WTC11 (cell line): ENCODE measurements around the gene CAPN9. TPM values are rescaled to one million over a fixed set of nuclear protein-coding genes. Genes with fewer than 3 reads are reported as not detected.

ENCODE experiments used
- ATAC-seq: fragments of 200-7000 bp; cut with Tn5 transposase; 2 replicates; pipeline ENCODE4 v1.10.0; 2021; ENCODE audit warnings: mild to moderate bottlenecking, moderate library complexity
- CTCF ChIA-PET: fragments of 300-600 bp; sonication (Branson Sonifier 250); formaldehyde crosslinking; loops from one replicate; lab custom pipeline; 2021; ENCODE audit warnings: antibody characterized with exemption; lab: Charles Lee
- POLR2A ChIA-PET: fragments of 350-600 bp; sonication (Branson Sonifier 250); formaldehyde crosslinking; loops from one replicate; lab custom pipeline; 2021; ENCODE audit warnings: antibody characterized with exemption; lab: Charles Lee
- DNase-seq: peaks from one replicate; pipeline ENCODE4 v3.0.0; 2021; ENCODE audit warnings: low spot score
- H3K27ac Mint-ChIP-seq: 2 replicates; pipeline ENCODE4 v1.8.0; 2021; ENCODE audit warnings: mixed read lengths
- H3K27me3 Mint-ChIP-seq: 2 replicates; pipeline ENCODE4 v1.8.0; 2021; ENCODE audit warnings: low read depth, mild to moderate bottlenecking, moderate library complexity, mixed read lengths
- H3K36me3 Mint-ChIP-seq: 2 replicates; pipeline ENCODE4 v1.8.0; 2021; ENCODE audit warnings: mixed read lengths
- H3K4me1 Mint-ChIP-seq: 2 replicates; pipeline ENCODE4 v1.8.0; 2022; ENCODE audit warnings: mixed read lengths
- H3K4me3 Mint-ChIP-seq: 2 replicates; pipeline ENCODE4 v1.8.0; 2021; ENCODE audit warnings: mild to moderate bottlenecking, moderate library complexity, mixed read lengths
- H3K9me3 Mint-ChIP-seq: 2 replicates; pipeline ENCODE4 v1.8.0; 2021; ENCODE audit warnings: mixed read lengths
- E2F5 ChIP-seq: sonication (generic); formaldehyde crosslinking; IDR thresholded peaks from 2 replicates; pipeline ENCODE4 v1.8.1; 2022; ENCODE audit warnings: mild to moderate bottlenecking, moderate library complexity, missing genetic modification reagents
- ETV6 ChIP-seq: sonication (generic); formaldehyde crosslinking; IDR thresholded peaks from 2 replicates; pipeline ENCODE4 v1.8.1; 2022; ENCODE audit warnings: mild to moderate bottlenecking, missing genetic modification reagents
- FOXJ3 ChIP-seq: sonication (generic); formaldehyde crosslinking; IDR thresholded peaks from 2 replicates; pipeline ENCODE4 v1.9.0; 2021; ENCODE audit warnings: missing genetic modification reagents, mild to moderate bottlenecking, borderline replicate concordance
- FOXP4 ChIP-seq: sonication (generic); formaldehyde crosslinking; IDR thresholded peaks from 2 replicates; pipeline ENCODE4 v1.8.0; 2022; ENCODE audit warnings: mild to moderate bottlenecking, missing genetic modification reagents
- JUN ChIP-seq: sonication (generic); formaldehyde crosslinking; IDR thresholded peaks from 2 replicates; pipeline ENCODE4 v1.8.0; 2023; ENCODE audit warnings: mild to moderate bottlenecking, missing genetic modification reagents
- KAT7 ChIP-seq: sonication (generic); formaldehyde crosslinking; IDR thresholded peaks from 2 replicates; pipeline ENCODE4 v1.8.1; 2023; ENCODE audit warnings: missing genetic modification reagents, mild to moderate bottlenecking, borderline replicate concordance
- MLX ChIP-seq: sonication (generic); formaldehyde crosslinking; IDR thresholded peaks from 2 replicates; pipeline ENCODE4 v1.8.1; 2023; ENCODE audit warnings: mild to moderate bottlenecking, missing genetic modification reagents, moderate library complexity
- MXD4 ChIP-seq: fragments of 250-450 bp; sonication (Bioruptor Pico); IDR thresholded peaks from 2 replicates; pipeline ENCODE4 v1.8.0; 2021; ENCODE audit warnings: mild to moderate bottlenecking, moderate library complexity, borderline replicate concordance
- NFYB ChIP-seq: sonication (generic); formaldehyde crosslinking; conservative IDR thresholded peaks from 2 replicates; pipeline ENCODE4 v1.8.0; 2022; ENCODE audit warnings: low read depth, missing genetic modification reagents
- NR1H2 ChIP-seq: sonication (generic); formaldehyde crosslinking; IDR thresholded peaks from 2 replicates; pipeline ENCODE4 v1.9.0; 2021; ENCODE audit warnings: mild to moderate bottlenecking, moderate library complexity, missing genetic modification reagents
- NR3C1 ChIP-seq: sonication (generic); formaldehyde crosslinking; conservative IDR thresholded peaks from 2 replicates; pipeline ENCODE4 v1.8.1; 2023; ENCODE audit warnings: low read depth, mild to moderate bottlenecking, missing genetic modification reagents
- OVOL2 ChIP-seq: fragments of 250-450 bp; sonication (Bioruptor Pico); IDR thresholded peaks from 2 replicates; pipeline ENCODE4 v1.9.0; 2021; ENCODE audit warnings: mild to moderate bottlenecking, borderline replicate concordance
- TP53 ChIP-seq: sonication (generic); formaldehyde crosslinking; IDR thresholded peaks from 2 replicates; pipeline ENCODE4 v1.8.1; 2023; ENCODE audit warnings: mild to moderate bottlenecking, missing genetic modification reagents
- ZNF317 ChIP-seq: sonication (generic); formaldehyde crosslinking; IDR thresholded peaks from 2 replicates; pipeline ENCODE4 v1.8.1; 2023; ENCODE audit warnings: low read depth, mild to moderate bottlenecking, moderate library complexity, missing genetic modification reagents, borderline replicate concordance
- ZNF416 ChIP-seq: fragments of 250-450 bp; sonication (Bioruptor Pico); IDR thresholded peaks from 2 replicates; pipeline ENCODE4 v1.9.0; 2021; ENCODE audit warnings: mild to moderate bottlenecking, inconsistent platforms
- ZSCAN18 ChIP-seq: fragments of 250-450 bp; sonication (Bioruptor Pico); IDR thresholded peaks from 2 replicates; pipeline ENCODE4 v2.1.2; 2022; ENCODE audit warnings: mild to moderate bottlenecking, moderate library complexity
- total RNA-seq: library from RNA; stranded (reverse); gene quantifications from 3 replicates; pipeline ENCODE4 v1.2.3, GENCODE V29; 2021
- TF ChIP-seq, protein P1 (sequence below): fragments of 250-450 bp; sonication (Bioruptor Pico); conservative IDR thresholded peaks from 2 replicates; pipeline ENCODE4 v1.9.0; 2021; ENCODE audit warnings: mild to moderate bottlenecking
- TF ChIP-seq, protein P2 (sequence below): sonication (generic); formaldehyde crosslinking; IDR thresholded peaks from 2 replicates; pipeline ENCODE4 v1.8.1; 2022; ENCODE audit warnings: low read depth, mild to moderate bottlenecking, moderate library complexity, missing genetic modification reagents, borderline replicate concordance

The CAPN9 gene
- total RNA-seq, 1 experiment from 2014 or later, result not detected

DNA sequence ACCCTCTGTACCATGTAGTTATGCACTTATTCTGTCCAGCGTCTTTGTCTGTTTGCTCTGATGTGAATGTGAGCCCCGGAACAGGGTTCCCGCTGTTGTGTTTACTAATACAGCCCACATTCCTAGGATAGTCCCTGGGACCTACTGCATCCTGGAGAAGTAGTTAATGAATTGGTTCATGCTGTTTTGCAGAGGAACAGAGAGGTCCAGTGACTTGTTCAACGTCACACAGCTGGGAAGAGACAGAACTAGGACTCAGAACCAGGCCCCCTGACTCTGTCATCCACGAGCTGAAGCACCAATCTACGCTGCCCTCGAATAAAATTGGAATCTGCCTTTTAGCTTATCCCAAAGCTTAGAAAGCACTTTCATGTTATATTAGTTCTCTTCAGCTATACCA lies 34.0 kb upstream of the CAPN9 start:
- H3K4me3 Mint-ChIP-seq, result no peak overlapping the region
- DNase-seq, result no peak
- H3K4me1 Mint-ChIP-seq, result peaks cover 8% of the 10 kb centered on the region
- ChIA-PET POLR2A (no interaction called here), CTCF (interaction anchor here (0.9 to 2.6 kb wide), 2 partner anchors 15 to 71 kb away, joined by 3 to 13 read pairs; no protein-coding TSS in a partner anchor)
- peaks cover 3% of the 10 kb centered on the region; the same call in 1 of the 2 replicates for H3K27me3 Mint-ChIP-seq
- H3K27ac Mint-ChIP-seq, result no peak overlapping the region
- ATAC-seq, result no peak
- no peaks in the 10 kb centered on the region for H3K36me3 Mint-ChIP-seq
- TF ChIP-seq ZNF317 (CRISPR knock-in tag) (no peak), FOXP4 (CRISPR knock-in tag) (no peak)
- TF ChIP-seq, protein P1, sequence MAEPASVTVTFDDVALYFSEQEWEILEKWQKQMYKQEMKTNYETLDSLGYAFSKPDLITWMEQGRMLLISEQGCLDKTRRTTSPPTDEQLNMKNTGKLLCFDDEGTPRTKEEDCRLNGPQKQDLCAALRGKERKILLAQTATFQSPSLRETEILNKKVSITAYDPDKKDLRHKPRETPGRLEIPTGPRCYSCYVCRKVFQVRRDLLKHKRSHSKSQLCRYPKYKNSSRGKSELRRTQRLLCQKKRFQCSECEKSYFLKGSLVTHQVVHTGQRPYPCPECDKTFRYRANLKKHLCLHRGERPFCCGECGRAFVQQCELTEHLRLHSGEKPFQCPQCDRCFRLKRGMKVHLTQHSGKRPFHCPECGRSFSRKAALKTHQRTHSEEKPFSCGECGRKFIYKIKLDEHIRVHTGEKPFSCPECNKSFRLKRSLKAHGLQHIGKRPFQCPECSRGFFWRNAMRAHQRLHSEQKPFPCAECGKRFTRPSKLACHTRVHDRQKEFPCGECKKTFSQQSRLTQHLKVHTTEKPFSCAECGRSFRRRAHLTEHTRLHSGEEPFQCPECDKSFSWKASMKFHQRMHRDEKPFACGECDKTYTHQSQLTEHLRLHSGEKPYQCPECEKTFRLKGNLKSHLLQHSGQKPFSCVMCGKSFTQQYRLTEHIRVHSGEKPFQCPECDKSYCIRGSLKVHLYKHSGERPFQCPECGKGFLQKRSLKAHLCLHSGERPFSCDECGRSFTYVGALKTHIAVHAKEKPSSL (CRISPR knock-in tag), result no peak
- peaks cover 5% of the 10 kb centered on the region for H3K9me3 Mint-ChIP-seq

DNA sequence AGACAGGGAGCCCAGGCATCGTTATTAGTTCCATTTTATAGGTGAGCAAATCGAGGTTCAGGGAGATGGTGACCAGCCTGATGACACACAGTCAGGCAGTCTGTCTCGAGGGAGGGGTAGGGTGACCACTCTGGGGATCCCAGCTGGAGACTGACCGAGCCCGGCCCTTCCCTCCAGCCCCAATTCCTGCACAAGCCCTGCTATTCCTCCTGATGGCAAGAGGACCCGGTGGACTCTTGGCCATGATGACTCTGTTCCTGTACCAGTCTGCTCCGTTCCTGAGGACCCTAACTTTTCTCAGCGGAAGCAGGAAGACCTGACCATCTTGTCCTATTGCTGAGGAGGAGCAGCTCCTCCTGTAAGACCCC lies 33.7 kb upstream of the CAPN9 start:
- ChIA-PET CTCF (interaction anchor here (0.9 to 2.6 kb wide), 3 partner anchors 16 to 72 kb away, joined by 3 to 13 read pairs (median 8); no protein-coding TSS in a partner anchor), POLR2A (no interaction called here)
- Mint-ChIP-seq H3K36me3 (no peaks in the 10 kb centered on the region), H3K27me3 (peaks cover 3% of the 10 kb centered on the region; the same call in 1 of the 2 replicates), H3K27ac (no peak overlapping the region), H3K4me1 (peaks cover 8% of the 10 kb centered on the region), H3K4me3 (no peak overlapping the region), H3K9me3 (peaks cover 5% of the 10 kb centered on the region)
- DNase-seq (no peak), ATAC-seq (no peak)
- TF ChIP-seq NR3C1 (CRISPR knock-in tag), result no peak
- no peak for TF ChIP-seq MXD4 (CRISPR knock-in tag)
- TF ChIP-seq ZNF416 (CRISPR knock-in tag), result no peak
- no peak for TF ChIP-seq MLX
- no peak for TF ChIP-seq NFYB (CRISPR knock-in tag)
- TF ChIP-seq NR1H2 (CRISPR knock-in tag), result no peak
- no peak for TF ChIP-seq OVOL2 (CRISPR knock-in tag)
- TF ChIP-seq FOXJ3 (CRISPR knock-in tag), result no peak
- no peak for TF ChIP-seq JUN (CRISPR knock-in tag)
- TF ChIP-seq FOXP4 (CRISPR knock-in tag), result no peak
- no peak for TF ChIP-seq TP53 (CRISPR knock-in tag)
- TF ChIP-seq ZSCAN18 (CRISPR knock-in tag), result no peak
- no peak for TF ChIP-seq KAT7 (CRISPR knock-in tag)
- TF ChIP-seq E2F5 (CRISPR knock-in tag), result no peak
- TF ChIP-seq, protein P2, sequence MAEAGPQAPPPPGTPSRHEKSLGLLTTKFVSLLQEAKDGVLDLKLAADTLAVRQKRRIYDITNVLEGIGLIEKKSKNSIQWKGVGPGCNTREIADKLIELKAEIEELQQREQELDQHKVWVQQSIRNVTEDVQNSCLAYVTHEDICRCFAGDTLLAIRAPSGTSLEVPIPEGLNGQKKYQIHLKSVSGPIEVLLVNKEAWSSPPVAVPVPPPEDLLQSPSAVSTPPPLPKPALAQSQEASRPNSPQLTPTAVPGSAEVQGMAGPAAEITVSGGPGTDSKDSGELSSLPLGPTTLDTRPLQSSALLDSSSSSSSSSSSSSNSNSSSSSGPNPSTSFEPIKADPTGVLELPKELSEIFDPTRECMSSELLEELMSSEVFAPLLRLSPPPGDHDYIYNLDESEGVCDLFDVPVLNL (CRISPR knock-in tag), result no peak
- TF ChIP-seq ETV6, result no peak
